ENCODE results near the gene UBQLN4.

Gene UBQLN4

DNA sequence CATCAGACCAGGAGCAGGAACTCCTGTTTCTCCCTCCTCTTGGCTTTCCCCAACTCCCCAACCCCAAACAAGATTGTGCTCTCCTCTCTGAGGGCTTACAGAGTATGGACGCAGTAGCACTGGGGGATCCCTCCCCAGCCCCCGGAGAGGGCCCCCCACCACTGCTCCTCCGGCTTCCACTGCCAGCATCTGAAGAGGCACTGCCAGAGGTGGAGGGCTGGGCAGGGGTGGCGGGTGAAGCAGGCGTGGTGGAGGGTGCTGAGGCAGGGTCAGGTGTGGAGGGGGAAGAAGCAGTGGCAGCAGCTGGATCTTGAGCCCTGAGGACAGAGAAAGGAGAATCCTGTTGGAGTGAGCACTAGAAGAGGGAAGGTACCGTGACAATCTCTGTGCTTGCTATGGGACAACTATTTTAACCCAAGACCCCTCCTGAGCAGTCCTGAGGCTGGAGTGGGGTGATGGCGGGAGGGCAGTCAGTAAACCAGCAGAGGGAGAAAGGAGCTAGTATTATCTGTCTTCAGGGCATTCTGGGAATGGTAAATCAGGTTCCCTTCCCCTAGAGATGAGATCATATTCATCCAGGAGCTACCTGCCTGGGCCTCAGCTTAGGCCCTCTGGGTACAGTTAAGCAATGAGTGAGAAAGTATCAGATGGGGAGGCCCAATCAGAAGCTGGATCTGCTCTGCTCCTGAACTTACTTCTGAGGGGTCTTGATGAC is 2.4 kb downstream of the UBQLN4 start:
- Histone ChIP-seq H4K20me1 (ENCODE audit: insufficient read depth, low read length) (peaks cover 12% of the 10 kb centered on the region; the same call in 1 of the 2 replicates), H3K79me2 (ENCODE audit: insufficient read depth, low read length) (peaks cover 33% of the 10 kb centered on the region), H3K36me3 (ENCODE audit: insufficient read depth, low read length) (peaks cover 40% of the 10 kb centered on the region), H3K4me3 (ENCODE audit: low read depth in 1 of 2, low read length in 2 of 2) (no peak overlapping the region), H3K9ac (ENCODE audit: low read depth, low read length) (no peak overlapping the region), H3K4me1 (ENCODE audit: insufficient read depth, low read length) (peaks cover 32% of the 10 kb centered on the region), H2AFZ (ENCODE audit: low read depth, low read length) (no peak overlapping the region), H3K27me3 (ENCODE audit: insufficient read depth, low read length, poor library complexity) (no peaks in the 10 kb centered on the region), H3K27ac (ENCODE audit: low read length) (no peak overlapping the region), H3K4me2 (ENCODE audit: insufficient read depth, low read length) (0 out of 2 replicates have a peak overlapping the region, but pooled peaks have one; percentile 86), H3K9me3 (ENCODE audit: insufficient read depth, low read length, severe bottlenecking) (no peaks in the 10 kb centered on the region)
- ATAC-seq (ENCODE audit: insufficient read depth, low read depth), result no peak
- no peak for DNase-seq
- TF ChIP-seq EZH2 (IDR thresholded peaks at IDR 0.05; ENCODE audit: borderline replicate concordance, low read depth, low read length, severe bottlenecking), result no peak

DNA sequence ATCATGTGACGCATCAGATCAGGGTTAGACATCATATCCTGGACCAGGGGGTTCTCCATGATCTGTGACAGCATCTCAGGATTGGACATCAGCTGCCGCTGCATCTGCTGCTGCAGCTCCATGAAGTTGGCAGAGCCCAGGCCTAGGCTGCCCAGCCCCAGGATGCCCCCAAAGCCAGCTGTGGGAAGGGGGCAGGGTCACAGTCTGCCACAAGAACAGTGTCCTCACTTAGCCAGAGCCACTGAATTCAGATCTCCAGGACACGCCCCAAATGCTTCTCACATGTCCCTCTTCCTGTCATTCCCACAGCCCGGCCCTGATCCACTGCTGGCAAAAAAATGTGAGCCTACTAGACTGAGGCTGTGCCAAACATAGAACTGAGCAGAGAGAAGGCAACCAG is 3.2 kb downstream of the UBQLN4 start:
- Histone ChIP-seq H3K9ac (ENCODE audit: low read depth, low read length) (no peak overlapping the region), H3K4me1 (ENCODE audit: insufficient read depth, low read length) (peaks cover 24% of the 10 kb centered on the region), H3K79me2 (ENCODE audit: insufficient read depth, low read length) (peaks cover 27% of the 10 kb centered on the region), H3K36me3 (ENCODE audit: insufficient read depth, low read length) (peaks cover 42% of the 10 kb centered on the region), H3K9me3 (ENCODE audit: insufficient read depth, low read length, severe bottlenecking) (no peaks in the 10 kb centered on the region), H3K27me3 (ENCODE audit: insufficient read depth, low read length, poor library complexity) (no peaks in the 10 kb centered on the region), H4K20me1 (ENCODE audit: insufficient read depth, low read length) (peaks cover 12% of the 10 kb centered on the region; the same call in 1 of the 2 replicates), H3K4me2 (ENCODE audit: insufficient read depth, low read length) (no peak overlapping the region), H3K4me3 (ENCODE audit: low read depth in 1 of 2, low read length in 2 of 2) (no peak overlapping the region), H3K27ac (ENCODE audit: low read length) (no peak overlapping the region), H2AFZ (ENCODE audit: low read depth, low read length) (no peak overlapping the region)
- DNase-seq, result no peak
- TF ChIP-seq, protein P1, sequence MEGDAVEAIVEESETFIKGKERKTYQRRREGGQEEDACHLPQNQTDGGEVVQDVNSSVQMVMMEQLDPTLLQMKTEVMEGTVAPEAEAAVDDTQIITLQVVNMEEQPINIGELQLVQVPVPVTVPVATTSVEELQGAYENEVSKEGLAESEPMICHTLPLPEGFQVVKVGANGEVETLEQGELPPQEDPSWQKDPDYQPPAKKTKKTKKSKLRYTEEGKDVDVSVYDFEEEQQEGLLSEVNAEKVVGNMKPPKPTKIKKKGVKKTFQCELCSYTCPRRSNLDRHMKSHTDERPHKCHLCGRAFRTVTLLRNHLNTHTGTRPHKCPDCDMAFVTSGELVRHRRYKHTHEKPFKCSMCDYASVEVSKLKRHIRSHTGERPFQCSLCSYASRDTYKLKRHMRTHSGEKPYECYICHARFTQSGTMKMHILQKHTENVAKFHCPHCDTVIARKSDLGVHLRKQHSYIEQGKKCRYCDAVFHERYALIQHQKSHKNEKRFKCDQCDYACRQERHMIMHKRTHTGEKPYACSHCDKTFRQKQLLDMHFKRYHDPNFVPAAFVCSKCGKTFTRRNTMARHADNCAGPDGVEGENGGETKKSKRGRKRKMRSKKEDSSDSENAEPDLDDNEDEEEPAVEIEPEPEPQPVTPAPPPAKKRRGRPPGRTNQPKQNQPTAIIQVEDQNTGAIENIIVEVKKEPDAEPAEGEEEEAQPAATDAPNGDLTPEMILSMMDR (IDR thresholded peaks at IDR 0.05; ENCODE audit: borderline replicate concordance, extremely low read depth, low read length, poor library complexity, severe bottlenecking), result no peak
- TF ChIP-seq EZH2 (IDR thresholded peaks at IDR 0.05; ENCODE audit: borderline replicate concordance, low read depth, low read length, severe bottlenecking), result no peak
- no peak for ATAC-seq (ENCODE audit: insufficient read depth, low read depth)

DNA sequence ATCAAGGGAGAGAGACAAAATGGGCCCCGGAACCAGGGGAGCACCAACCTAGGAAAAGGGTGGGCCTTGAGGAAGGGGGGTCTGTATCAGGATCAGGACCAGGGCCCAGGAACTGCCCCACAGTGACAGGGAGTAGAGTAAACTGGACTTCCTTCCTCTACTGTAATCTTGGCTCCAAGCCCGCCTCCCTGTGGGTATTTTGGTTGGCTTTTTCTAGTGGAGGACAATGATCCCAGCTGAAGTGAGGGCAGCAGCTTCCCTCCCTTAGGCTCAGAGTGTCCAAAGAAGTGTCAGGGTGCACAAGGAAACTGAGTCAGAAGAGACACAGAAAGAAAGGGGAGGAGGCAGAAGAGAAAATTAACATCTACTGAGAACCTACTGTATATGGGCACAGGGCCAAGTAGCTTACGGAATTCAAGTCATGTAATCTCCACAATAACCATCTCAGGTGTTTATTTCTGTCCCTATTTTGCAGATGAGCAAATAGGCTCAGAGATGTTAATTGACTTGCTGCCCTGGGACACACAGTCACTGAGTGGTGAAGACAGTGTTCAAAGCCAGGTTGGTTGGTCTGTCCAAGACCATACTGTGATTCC is 4.8 kb downstream of the UBQLN4 start:
- H3K9ac ChIP-seq (ENCODE audit: low read depth, low read length), result no peak overlapping the region
- peaks cover 20% of the 10 kb centered on the region for H3K79me2 ChIP-seq (ENCODE audit: insufficient read depth, low read length)
- no peaks in the 10 kb centered on the region for H3K9me3 ChIP-seq (ENCODE audit: insufficient read depth, low read length, severe bottlenecking)
- H4K20me1 ChIP-seq (ENCODE audit: insufficient read depth, low read length), result peaks cover 12% of the 10 kb centered on the region; the same call in 1 of the 2 replicates
- no peaks in the 10 kb centered on the region for H3K27me3 ChIP-seq (ENCODE audit: insufficient read depth, low read length, poor library complexity)
- DNase-seq (no peak), ATAC-seq (ENCODE audit: insufficient read depth, low read depth) (no peak)
- H2AFZ ChIP-seq (ENCODE audit: low read depth, low read length), result no peak overlapping the region
- H3K4me3 ChIP-seq (ENCODE audit: low read depth in 1 of 2, low read length in 2 of 2), result no peak overlapping the region
- H3K4me2 ChIP-seq (ENCODE audit: insufficient read depth, low read length), result no peak overlapping the region
- H3K36me3 ChIP-seq (ENCODE audit: insufficient read depth, low read length), result peaks cover 56% of the 10 kb centered on the region
- TF ChIP-seq, protein P1 (IDR thresholded peaks at IDR 0.05; ENCODE audit: borderline replicate concordance, extremely low read depth, low read length, poor library complexity, severe bottlenecking), result no peak
- TF ChIP-seq EZH2 (IDR thresholded peaks at IDR 0.05; ENCODE audit: borderline replicate concordance, low read depth, low read length, severe bottlenecking), result no peak
- peaks cover 17% of the 10 kb centered on the region for H3K4me1 ChIP-seq (ENCODE audit: insufficient read depth, low read length)
- H3K27ac ChIP-seq (ENCODE audit: low read length), result no peak overlapping the region

DNA sequence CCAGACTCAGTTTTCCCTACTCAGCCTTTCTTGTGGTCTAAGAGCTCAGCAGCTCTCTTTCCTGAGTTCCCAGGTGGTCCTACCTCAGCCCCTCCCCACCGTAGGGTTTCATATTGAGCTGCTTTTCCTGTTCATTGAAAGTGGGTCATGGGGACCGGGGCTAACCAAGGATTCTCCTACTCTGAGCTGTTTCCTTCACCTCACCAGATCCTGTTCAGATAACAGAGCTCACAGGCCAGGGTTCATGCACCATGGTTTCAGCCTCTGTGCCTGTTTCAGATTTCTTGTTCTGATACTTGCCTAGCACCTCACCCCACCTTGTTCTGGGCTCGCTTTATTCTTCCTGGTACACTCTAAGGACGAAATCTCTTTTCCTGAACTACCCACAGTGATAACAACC is 8.5 kb downstream of the UBQLN4 start:
- Histone ChIP-seq H3K4me1 (ENCODE audit: insufficient read depth, low read length) (no peaks in the 10 kb centered on the region), H3K27ac (ENCODE audit: low read length) (no peak overlapping the region), H4K20me1 (ENCODE audit: insufficient read depth, low read length) (no peaks in the 10 kb centered on the region), H3K9ac (ENCODE audit: low read depth, low read length) (no peak overlapping the region), H2AFZ (ENCODE audit: low read depth, low read length) (no peak overlapping the region), H3K79me2 (ENCODE audit: insufficient read depth, low read length) (no peaks in the 10 kb centered on the region), H3K4me3 (ENCODE audit: low read depth in 1 of 2, low read length in 2 of 2) (no peak overlapping the region), H3K9me3 (ENCODE audit: insufficient read depth, low read length, severe bottlenecking) (no peaks in the 10 kb centered on the region), H3K4me2 (ENCODE audit: insufficient read depth, low read length) (no peak overlapping the region), H3K27me3 (ENCODE audit: insufficient read depth, low read length, poor library complexity) (no peaks in the 10 kb centered on the region), H3K36me3 (ENCODE audit: insufficient read depth, low read length) (peaks cover 72% of the 10 kb centered on the region)
- no peak for TF ChIP-seq EZH2 (IDR thresholded peaks at IDR 0.05; ENCODE audit: borderline replicate concordance, low read depth, low read length, severe bottlenecking)
- TF ChIP-seq, protein P1 (IDR thresholded peaks at IDR 0.05; ENCODE audit: borderline replicate concordance, extremely low read depth, low read length, poor library complexity, severe bottlenecking), result no peak
- DNase-seq (no peak), ATAC-seq (ENCODE audit: insufficient read depth, low read depth) (peak; percentile 42; the same call in 1 of the 3 replicates)

All from DND-41 (cell line).